Hematopoietic multipotent progenitor cell treated with erythropoietin and hydrocortisone succinate and interleukin-3 and kit ligand, for 6 days (in vitro differentiated cells): ENCODE measurements around the gene PHACTR3.

Experiments used
- DNase-seq: peaks from one replicate; pipeline ENCODE4 v3.0.0-alpha.2; 2015

PHACTR3 gene

DNA sequence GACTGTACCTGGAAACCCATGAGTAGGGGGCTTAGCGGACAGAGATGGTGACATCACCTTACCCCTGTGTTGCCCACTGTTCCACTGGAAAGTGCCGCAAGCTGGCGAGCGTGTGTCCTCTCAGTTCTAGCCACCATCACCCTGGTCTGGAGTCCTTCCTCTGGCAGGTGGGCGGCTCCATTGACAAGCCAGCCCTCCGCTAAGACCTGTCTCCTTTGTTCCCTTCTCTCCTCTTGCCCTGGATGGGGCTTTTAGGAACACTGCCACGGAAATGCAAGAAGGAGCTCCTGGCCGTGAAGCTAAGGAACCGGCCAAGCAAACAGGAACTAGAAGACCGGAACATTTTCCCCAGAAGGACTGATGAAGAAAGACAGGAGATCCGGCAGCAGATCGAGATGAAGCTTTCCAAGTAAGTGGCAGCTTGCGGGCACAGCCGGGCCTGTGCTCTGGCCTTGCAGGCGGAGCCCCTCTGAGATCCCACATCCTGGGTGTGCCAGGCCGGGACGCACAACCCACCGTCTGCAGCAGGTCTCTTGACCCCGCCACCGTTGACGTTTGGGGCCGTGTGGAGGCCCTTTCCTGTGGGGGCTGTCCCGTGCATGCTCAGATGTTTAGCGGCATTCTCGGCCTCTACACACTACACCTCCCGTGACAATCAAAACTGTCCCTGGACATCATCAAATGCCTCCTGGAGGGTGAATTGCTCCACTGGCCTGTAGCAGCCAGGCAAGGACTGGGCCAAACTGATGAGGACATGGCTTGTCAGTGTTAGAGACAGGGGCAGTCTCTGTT is 201.6 kb downstream of the PHACTR3 start:
- no peak for DNase-seq

- DNase-seq = no peak
Measured at GRCh38 chr20:59806578-59806975, 202.2 kb downstream of the PHACTR3 start.

DNA sequence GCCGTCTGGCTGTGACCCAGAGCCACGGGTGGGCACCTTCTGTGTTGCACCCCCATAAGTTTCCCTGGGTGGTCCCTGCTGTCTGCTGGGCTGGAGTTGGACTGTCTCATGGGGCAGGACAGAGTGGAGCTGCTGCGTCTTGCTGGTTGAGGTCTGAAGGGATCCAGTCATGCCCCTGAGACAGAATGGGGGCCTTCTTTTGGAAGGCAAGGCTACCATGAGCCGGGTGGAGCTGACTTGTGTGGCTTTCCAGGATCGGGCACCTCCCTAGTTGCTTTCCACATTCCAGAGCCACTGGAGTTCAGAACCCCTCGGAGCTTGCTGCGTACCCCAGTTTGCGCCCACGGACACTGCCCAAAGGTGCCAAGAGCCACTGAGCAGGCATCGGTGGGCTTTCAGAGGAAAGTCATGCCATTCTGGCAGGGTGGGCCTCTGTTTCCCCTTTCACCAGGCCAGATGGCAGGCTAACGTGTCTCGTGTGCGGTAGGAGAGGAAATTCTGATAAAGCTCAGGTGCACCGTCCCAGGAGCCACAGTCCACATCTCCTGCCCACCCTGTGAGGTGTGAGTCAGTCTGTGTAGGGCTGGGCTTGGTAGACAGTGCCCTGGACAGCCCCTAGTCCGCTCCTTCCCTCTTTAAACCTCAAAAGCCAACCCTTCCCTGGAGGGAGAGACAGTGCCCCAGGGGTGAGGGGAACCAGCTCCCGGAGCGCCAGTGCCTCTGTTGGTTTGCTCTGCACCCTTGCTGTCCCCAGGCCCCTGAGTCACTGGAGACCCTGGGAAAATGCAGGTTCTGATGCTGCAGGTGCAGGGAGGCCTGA is 203.8 kb downstream of the PHACTR3 start:
- no peak for DNase-seq

DNA sequence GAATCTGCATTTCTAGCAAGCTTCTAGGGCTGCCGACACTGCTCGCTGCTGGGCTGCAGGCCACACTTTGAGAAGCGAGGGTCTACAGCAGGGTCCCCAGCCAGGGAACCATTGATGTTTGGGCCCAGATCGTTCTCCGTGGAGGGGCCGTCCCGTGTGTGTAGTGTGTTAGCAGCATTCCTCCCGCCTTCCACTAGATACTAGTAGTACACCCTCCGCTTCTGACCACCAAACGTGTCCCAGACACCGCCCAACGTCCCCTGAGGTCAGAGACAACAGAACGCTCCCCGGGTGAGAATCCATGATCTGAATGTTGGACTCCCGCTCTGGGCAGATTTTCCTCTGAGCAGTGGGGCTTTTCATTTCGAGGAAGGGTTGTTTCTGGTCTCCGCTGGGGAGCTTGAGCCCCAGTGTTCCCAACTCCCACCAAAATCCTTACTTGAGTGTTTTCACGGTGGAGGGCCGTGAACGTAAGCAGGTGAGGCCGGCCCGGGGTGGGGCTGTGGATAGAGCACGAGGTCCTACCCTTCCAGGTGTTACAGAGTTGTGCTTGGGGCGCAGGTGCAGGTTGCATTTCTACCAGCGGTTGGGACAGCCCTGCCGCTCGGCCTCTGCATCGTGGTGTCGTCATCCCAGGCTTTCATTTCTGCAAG is 204.5 kb downstream of the PHACTR3 start:
- DNase-seq = no peak

- no peak for DNase-seq
Measured at GRCh38 chr20:59809630-59810448, 205.5 kb downstream of the PHACTR3 start.

DNA sequence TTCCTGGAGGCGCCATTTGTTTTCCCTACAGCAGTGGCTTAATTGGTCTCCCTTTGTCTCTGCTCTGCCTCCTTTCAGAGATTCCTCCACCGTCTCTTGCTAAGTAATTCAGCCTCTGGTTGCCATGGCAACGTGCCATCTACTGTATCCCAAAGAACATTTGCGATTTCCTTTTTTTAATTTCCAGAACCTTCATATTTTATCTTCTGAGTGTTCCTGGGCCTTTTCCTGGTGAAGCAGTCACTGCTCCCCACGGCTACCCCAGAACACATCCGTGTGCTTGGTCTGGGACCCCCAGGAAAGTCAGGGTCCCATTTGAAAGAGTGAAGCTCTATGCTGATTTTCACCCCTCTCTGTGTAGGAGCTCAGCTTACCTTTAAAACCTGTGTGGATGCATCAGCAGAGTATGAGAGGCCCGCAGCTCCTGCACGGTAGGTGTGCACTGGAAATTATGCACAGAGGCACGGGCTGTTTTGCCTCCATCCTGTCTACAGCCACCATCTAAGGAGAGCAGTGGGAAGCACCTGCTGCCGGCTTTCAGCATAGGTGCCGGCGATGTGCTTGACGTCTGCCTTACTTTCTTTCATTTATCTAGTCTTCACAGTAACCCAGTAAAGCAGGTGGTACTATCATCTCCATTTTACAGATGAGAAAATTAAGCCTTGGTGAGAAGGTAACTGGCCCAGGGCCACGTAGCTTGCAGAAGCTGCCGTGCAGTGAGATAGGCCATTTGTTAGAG is 206.3 kb downstream of the PHACTR3 start:
- no peak for DNase-seq

- DNase-seq = no peak
Measured at GRCh38 chr20:59811681-59812171, 207.4 kb downstream of the PHACTR3 start.

DNA sequence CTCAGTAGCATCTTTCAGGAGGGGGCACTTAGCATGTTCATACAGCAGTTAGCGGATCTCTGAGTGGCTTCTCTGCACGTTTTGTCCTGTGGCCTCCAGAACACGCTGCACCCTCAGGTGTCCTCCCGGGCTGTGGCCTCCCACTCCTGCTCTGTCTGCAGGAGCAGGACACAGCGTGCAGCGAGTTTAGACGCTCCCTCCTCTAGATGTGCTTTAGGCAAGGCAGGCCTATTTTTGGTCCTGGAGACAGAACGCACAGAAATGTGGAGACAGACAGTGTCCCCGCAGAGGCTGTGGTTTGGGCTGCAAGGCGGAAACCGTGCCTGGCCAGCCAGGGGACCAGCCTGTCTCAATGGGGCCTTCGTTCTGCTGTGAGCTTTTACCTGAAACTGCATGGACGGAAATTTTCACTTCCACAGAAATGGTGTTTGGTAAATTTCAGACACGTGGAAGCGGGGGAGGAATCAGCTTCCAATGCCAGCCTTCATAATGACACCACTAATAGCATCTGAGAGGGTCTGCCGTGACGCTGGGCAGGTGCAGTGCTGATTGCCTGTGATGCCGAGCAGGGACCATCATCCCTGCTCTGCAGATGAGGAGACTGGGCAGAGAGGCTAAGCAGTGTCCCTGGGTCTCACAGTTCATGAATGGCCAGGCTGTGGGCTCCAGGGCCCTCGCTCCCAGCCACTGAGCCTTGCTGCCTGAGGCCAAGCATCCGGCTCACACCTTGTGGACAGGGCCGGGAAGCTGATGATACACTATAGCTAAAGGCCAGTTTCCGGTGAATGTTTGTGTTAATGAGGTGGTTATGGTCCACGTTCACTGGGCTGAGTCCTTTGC is 208.2 kb downstream of the PHACTR3 start:
- DNase-seq = no peak

- DNase-seq = no peak
Measured at GRCh38 chr20:59813126-59813947, 209.0 kb downstream of the PHACTR3 start.

DNA sequence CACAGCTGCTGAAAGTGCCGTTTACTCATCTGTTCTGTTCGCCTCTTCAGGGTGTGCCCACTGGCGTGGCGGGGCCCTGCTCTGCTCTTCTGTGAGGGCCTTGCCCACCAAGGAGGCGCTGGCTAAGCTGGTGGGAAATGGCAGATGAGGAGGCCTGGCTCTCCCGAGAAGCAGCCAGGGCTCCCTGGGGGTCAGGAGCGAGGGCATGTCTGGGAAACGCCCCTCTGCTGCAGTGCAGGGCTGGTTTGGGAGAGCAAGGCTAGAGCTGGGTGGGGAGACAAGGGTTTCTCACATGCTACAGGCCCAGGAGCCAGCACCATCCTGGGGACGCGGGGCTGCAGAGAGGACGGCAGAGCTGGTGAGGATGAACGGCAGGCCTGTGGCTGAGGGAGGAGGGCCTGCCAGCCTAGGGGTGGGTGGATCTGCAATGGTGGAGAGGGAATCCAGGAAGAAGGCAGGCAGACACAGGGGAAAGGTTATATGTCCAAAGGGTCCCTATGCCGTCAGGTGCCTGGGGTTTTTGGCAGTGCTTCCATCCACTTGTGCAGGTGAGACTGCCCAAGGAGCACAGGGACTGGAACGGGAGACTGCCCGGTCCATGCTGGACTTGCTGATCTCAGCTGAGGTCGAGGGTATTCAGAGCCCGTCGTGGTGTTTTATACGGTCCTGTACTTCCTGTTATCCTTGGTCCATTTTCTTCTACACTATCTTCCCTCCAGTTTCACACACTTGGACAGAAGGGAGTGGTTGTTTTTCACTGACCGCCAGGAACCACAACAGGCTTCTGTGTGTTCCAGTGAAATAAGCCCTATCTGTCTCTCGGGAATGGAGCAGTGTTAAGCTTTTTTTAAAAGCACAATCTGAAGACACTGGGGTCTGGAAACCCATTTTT is 209.9 kb downstream of the PHACTR3 start:
- DNase-seq = no peak

GRCh38 chr20:59814840-59815340 is 210.6 kb downstream of the PHACTR3 start:
- DNase-seq = no peak

GRCh38 chr20:59816146-59816738 is 211.9 kb downstream of the PHACTR3 start:
- no peak for DNase-seq

GRCh38 chr20:59817406-59817805 is 213.1 kb downstream of the PHACTR3 start:
- DNase-seq = no peak

DNA sequence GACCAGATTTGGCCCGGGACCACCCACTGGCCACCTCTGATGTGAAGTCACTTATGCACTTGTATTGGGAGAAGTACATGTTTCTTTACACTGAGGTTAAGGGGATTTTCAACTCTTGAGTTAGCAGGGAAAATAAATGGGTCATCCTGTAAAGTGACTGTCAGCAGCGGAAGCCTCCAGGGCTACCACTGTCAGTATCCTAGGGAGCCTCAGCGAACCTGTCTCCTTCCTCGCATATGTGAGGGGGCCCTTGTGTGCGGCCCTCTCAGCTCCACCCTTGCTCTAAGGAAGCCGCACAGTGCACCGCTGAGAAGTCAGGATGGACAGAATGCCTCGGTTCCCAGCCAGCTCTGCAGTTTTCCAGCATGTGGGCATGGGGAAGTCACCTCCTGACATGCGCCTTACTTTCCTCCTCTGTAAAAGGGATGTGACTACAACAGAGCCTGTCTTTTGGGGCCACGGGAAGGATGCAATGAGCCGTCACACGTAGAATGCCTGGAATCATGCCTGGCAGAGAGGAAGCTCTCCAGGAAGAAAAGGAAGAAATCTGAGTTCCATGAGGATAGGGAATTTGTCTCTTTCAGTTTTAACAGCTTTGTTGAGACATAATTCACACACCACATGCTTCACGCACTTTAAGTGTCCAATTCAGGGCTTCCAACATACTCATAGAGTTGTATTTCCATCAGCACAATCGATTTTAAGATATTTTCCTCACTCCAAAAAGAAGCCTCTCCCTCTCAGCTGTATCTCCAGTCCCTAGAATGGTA is 213.7 kb downstream of the PHACTR3 start:
- DNase-seq = no peak

DNA sequence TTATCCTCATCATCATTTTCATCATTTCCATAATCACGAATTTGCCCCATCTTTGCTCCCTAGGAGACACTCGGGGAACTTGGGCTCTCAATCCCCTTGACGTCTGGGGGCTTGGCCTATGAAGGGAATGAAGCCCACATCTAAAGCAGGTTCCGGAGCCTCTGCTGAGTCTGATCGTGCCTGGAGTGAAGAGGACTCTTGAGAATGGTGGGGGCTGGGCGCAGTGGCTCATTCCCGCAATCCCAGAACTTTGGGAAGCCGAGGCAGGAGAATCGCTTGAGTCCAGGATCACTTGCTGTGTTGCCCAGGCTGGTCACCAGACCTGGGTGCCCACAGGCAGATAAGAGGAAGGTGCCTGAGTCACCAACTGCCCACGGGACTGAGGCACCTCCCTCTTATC is 214.6 kb downstream of the PHACTR3 start:
- no peak for DNase-seq

DNA sequence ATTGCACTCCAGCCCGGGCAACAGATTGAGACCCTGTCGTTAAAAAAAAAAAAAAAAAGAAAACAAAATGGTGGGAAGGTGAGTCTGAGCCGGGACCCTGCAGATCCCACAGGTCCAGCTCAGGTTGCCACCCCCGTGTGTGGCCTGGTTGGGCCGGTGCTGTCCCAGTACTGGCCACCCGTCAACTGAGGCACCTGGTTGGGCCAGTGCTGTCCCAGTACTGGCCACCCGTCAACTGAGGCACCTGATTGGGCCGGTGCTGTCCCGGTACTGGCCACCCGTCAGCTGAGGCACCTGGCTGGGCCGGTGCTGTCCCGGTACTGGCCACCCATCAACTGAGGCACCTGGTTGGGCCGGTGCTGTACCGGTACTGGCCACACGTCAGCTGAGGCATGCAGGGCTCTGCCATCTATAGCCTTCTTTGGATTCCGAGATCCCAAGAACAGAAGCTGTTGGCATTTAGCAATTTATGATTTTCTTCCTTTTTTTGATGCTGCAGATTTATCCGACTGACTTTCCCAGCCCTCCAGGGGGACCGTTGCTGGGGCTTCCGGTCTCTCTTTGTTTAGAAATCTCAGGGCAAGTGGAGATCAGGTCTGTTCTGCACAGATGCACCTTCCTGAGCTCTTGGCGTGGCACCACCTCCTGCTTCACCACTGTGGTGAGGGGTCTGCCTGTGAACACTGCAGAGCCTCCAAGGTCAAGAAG is 215.3 kb downstream of the PHACTR3 start:
- no peak for DNase-seq
